Skeletal muscle tissue (tissue), 4 donors: ENCODE data around the gene RAD52. TPM values are rescaled to one million over a fixed set of nuclear protein-coding genes. Genes with fewer than 3 reads are reported as not detected.

Experiments used
- H3K27ac ChIP-seq: one replicate; pipeline ENCODE4 v1.7.0; 2013; ENCODE audit warnings: mild to moderate bottlenecking, low read depth, low read length, inconsistent platforms
- H3K27me3 ChIP-seq, 3 donors: one replicate each; pipeline ENCODE4 v1.7.0; 2013; ENCODE audit warnings: low read length in 3 of 3; ENCODE audit not compliant: control insufficient read depth in 3 of 3, insufficient read depth in 3 of 3
- H3K36me3 ChIP-seq, 3 donors: one replicate each; pipeline ENCODE4 v1.7.0; 2013; ENCODE audit warnings: low read length in 3 of 3; ENCODE audit not compliant: control insufficient read depth in 3 of 3, insufficient read depth in 3 of 3
- H3K4me1 ChIP-seq, 3 donors: one replicate each; pipeline ENCODE4 v1.7.0; 2013; ENCODE audit warnings: low read length in 3 of 3, mild to moderate bottlenecking in 3 of 3; ENCODE audit not compliant: control insufficient read depth in 3 of 3, insufficient read depth in 3 of 3
- H3K4me3 ChIP-seq, 3 donors: one replicate each; pipeline ENCODE4 v1.7.0; 2013; ENCODE audit warnings: low read length in 3 of 3
- H3K9ac ChIP-seq, 3 donors: one replicate each; pipeline ENCODE4 v1.7.0; 2013; ENCODE audit warnings: low read length in 3 of 3, mild to moderate bottlenecking in 3 of 3, moderate library complexity in 2 of 3, low read depth in 1 of 3
- H3K9me3 ChIP-seq, 3 donors: one replicate each; pipeline ENCODE4 v1.7.0; 2013; ENCODE audit warnings: low read length in 3 of 3; ENCODE audit not compliant: control insufficient read depth in 3 of 3
- total RNA-seq: library from RNA; depleted of rRNA; stranded (reverse); fragments of >200 nt; gene quantifications from one replicate; pipeline ENCODE4 v1.2.3, GENCODE V29; 2014
- donor health status: Osteomylitis.

Gene RAD52
- total RNA-seq, 1 donor from 2014 or later = 13.0 TPM

DNA sequence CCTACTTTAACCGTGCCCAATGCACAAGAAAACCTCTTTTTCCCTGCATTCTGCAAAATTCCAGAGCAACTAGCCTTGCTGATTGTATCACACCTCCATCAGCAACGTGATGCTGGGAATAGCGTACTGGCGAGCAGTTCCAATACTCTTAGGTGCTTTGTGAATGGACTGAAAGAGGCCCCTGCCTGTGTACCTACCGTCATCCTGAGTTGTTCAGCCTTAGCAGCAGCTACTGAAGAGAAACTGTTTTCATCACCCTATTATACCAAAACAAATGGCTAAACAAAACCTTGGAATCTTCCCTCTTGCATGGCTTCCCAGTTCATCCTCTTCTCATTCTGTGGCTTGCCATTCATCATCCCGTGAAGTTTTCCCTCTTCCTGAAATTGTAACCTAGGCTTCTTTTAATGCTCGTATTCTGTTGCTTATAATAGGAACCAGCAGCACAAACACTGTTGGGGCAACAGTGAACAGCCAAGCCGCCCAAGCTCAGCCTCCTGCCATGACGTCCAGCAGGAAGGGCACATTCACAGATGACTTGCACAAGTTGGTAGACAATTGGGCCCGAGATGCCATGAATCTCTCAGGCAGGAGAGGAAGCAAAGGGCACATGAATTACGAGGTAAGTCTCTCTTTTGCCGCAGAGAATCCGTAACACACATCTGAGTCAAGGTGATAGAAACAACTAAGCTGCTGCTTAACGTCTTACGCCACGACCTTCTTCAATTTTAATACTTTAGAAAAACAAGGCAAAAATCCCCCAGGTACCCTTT is 41.9 kb downstream of the RAD52 start:
- Histone ChIP-seq H3K9ac (no peak overlapping the region), H3K4me1 (no peaks in the 10 kb centered on the region), H3K4me3 (no peak overlapping the region), H3K27me3 (no peaks in the 10 kb centered on the region), H3K36me3 (peaks cover 38 to 76% (median 60%) of the 10 kb centered on the region in 3 donors), H3K9me3 (no peaks in the 10 kb centered on the region), H3K27ac (no peak overlapping the region)

DNA sequence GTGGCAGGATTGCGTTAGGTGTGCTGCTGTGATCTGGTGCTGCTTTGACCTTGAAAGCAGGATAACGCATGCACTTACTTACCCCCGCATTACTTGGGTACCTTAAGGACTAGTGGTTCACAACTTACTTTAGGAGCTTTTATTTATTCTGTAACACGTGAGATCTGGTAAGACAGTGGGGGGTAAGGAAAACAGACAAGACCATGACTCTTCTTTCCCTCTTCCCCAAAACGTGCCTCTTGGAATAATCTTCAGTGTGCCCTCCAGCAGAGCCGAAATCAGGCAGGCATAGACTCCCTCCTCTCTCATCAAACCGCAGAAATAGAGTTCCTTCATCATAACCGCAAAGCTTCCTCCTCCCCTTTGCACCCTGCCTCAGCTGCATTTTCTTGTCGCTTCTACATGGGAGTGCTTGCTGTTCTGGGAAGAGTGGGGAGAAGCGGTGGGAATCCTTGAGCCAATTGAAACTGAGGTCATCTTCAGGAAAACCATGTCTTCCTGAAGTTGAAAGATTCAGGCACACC is 43.4 kb downstream of the RAD52 start:
- no peak overlapping the region for H3K9ac ChIP-seq
- H3K9me3 ChIP-seq = no peaks in the 10 kb centered on the region
- H3K36me3 ChIP-seq = peaks cover 37 to 82% (median 73%) of the 10 kb centered on the region in 3 donors
- H3K27ac ChIP-seq = no peak overlapping the region
- no peaks in the 10 kb centered on the region for H3K27me3 ChIP-seq
- H3K4me1 ChIP-seq = no peaks in the 10 kb centered on the region
- H3K4me3 ChIP-seq = no peak overlapping the region

- H3K9ac ChIP-seq = no peak overlapping the region
- H3K4me3 ChIP-seq = no peak overlapping the region
- H3K4me1 ChIP-seq = no peaks in the 10 kb centered on the region
- no peaks in the 10 kb centered on the region for H3K27me3 ChIP-seq
- H3K9me3 ChIP-seq = no peaks in the 10 kb centered on the region
- H3K36me3 ChIP-seq = peaks cover 41 to 84% (median 73%) of the 10 kb centered on the region in 3 donors
- no peak overlapping the region for H3K27ac ChIP-seq
These were observed 44.0 kb downstream of the RAD52 start for GRCh38 chr12:905261-906031.

DNA sequence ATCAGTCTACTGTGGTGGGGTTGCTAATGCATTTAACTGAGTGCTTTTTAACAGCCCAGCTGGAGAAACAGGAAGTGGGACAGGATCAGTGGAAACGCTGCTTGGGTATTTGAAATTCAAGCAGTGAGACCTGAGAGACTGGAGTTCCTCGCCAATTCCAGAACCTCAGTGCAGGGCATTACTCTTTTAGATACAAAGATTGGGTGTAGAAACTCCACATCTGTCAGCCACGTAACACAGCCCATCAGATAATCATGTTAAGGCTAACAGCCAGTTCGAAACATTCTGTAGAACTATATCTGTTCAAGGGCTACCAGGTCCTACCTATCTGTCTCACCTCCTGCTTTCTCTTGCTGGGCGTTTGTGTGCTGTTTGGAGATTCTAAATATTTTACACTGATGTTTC is 45.5 kb downstream of the RAD52 start:
- Histone ChIP-seq H3K27me3 (no peaks in the 10 kb centered on the region), H3K9ac (no peak overlapping the region), H3K4me1 (no peaks in the 10 kb centered on the region), H3K36me3 (peaks cover 45 to 82% (median 74%) of the 10 kb centered on the region in 3 donors), H3K4me3 (no peak overlapping the region), H3K9me3 (no peaks in the 10 kb centered on the region), H3K27ac (no peak overlapping the region)

DNA sequence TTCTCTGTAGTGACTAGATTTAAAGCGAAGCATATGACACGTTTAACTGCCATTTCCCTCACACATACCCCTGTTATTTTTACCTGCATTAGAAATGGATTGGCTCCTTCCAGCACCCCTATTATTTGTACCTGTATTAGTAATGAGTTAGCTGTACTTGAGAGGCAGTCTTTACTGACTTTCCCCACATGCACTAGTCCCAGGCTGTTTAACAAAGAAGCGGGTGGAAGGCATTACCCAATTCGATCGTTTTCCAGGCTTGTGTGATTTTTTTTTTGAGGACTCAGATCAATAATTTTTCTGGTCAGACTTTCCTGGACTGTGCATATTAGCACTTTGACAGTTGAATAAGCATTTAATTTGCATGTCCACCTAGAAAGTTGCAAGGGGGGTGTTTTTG is 46.4 kb downstream of the RAD52 start:
- Histone ChIP-seq H3K36me3 (peaks cover 39 to 76% (median 68%) of the 10 kb centered on the region in 3 donors), H3K27ac (no peak overlapping the region), H3K27me3 (no peaks in the 10 kb centered on the region), H3K9ac (no peak overlapping the region), H3K4me1 (no peaks in the 10 kb centered on the region), H3K4me3 (no peak overlapping the region), H3K9me3 (no peaks in the 10 kb centered on the region)

DNA sequence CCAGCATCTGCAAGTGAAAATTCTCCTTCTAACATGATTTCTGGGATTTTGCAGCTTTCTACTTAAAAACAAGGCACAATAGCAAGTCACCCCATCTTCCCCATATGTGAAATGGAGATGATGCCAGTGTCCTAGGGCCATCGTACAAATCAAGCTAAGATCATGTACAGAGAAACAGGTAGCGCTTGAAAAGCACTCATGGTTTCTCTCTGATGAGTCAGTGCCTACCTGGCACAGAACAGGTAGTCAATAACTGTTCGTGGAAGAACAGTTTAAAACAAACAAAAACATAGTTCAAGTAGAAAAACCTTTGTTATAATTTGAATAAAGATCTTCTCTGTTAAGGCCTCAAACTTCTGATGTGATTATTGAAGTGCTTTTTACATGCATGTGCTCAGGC is 46.9 kb downstream of the RAD52 start:
- no peak overlapping the region for H3K9ac ChIP-seq
- no peaks in the 10 kb centered on the region for H3K4me1 ChIP-seq
- peaks cover 35 to 75% (median 65%) of the 10 kb centered on the region in 3 donors for H3K36me3 ChIP-seq
- no peak overlapping the region for H3K4me3 ChIP-seq
- H3K27me3 ChIP-seq = no peaks in the 10 kb centered on the region
- H3K9me3 ChIP-seq = no peaks in the 10 kb centered on the region
- no peak overlapping the region for H3K27ac ChIP-seq

DNA sequence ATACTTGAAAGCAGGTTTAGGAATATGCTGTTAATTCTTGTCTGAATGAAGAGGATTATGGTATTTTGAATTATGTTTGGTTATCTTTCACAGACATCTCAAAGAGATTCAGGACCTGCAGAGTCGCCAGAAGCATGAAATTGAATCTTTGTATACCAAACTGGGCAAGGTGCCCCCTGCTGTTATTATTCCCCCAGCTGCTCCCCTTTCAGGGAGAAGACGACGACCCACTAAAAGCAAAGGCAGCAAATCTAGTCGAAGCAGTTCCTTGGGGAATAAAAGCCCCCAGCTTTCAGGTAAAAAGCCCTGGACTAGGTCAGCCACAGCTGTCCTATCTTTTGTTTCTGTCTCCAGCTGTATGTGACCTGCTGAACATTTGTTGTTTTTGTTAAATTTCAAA is 52.1 kb downstream of the RAD52 start:
- H3K27me3 ChIP-seq = no peaks in the 10 kb centered on the region
- peaks cover 24 to 70% (median 64%) of the 10 kb centered on the region in 3 donors for H3K36me3 ChIP-seq
- no peaks in the 10 kb centered on the region for H3K9me3 ChIP-seq
- no peaks in the 10 kb centered on the region for H3K4me1 ChIP-seq
- H3K9ac ChIP-seq = no peak overlapping the region
- no peak overlapping the region for H3K4me3 ChIP-seq
- no peak overlapping the region for H3K27ac ChIP-seq

GRCh38 chr12:896031-896430 is 53.5 kb downstream of the RAD52 start:
- Histone ChIP-seq H3K9ac (no peak overlapping the region), H3K4me1 (no peaks in the 10 kb centered on the region), H3K9me3 (no peaks in the 10 kb centered on the region), H3K27ac (no peak overlapping the region), H3K36me3 (peaks cover 21 to 58% (median 54%) of the 10 kb centered on the region in 3 donors), H3K4me3 (no peak overlapping the region), H3K27me3 (no peaks in the 10 kb centered on the region)

GRCh38 chr12:894226-894625 is 55.3 kb downstream of the RAD52 start:
- H3K4me1 ChIP-seq = no peaks in the 10 kb centered on the region
- no peaks in the 10 kb centered on the region for H3K27me3 ChIP-seq
- H3K9me3 ChIP-seq = no peaks in the 10 kb centered on the region
- H3K27ac ChIP-seq = no peak overlapping the region
- H3K36me3 ChIP-seq = peaks cover 20 to 56% (median 52%) of the 10 kb centered on the region in 3 donors
- H3K9ac ChIP-seq = no peak overlapping the region
- H3K4me3 ChIP-seq = no peak overlapping the region

GRCh38 chr12:886206-886605 is 63.3 kb downstream of the RAD52 start:
- no peak overlapping the region for H3K4me3 ChIP-seq
- H3K9ac ChIP-seq = no peak overlapping the region
- H3K27ac ChIP-seq = no peak overlapping the region
- no peaks in the 10 kb centered on the region for H3K4me1 ChIP-seq
- H3K36me3 ChIP-seq = peaks cover 66 to 94% (median 82%) of the 10 kb centered on the region in 3 donors
- no peaks in the 10 kb centered on the region for H3K27me3 ChIP-seq
- no peaks in the 10 kb centered on the region for H3K9me3 ChIP-seq
